ENCODE data around the gene SLC50A1.
A peak's percentile ranks its signal among the peaks of the same experiment; 100 is the strongest.
"Not testable (repeated sequence)": the region's sequence is repeated elsewhere in the genome, so short reads cannot be mapped to it uniquely, and the experiment has no call there.

Gene SLC50A1

GRCh38 chr1:155117610-155118009 lies 18.0 kb upstream of the SLC50A1 start:
- no peak for DNase-seq

DNA sequence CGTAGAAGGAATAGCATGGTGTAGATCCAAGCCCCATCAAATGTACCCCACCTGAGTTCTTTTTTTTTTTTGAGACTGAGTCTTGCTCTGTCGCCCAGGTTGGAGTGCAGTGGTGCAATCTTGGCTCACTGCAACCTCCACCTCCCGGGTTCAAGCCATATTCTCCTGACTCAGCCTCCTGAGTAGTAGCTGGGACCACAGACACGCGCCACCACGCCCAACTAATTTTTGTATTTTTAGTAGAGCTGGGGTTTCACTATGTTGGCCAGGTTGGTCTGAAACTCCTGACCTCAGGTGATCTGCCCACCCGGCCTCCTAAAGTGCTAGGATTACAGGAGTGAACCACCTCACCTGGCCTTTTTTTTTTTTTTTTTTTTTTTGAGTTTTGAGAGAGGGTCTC lies 17.6 kb upstream of the SLC50A1 start:
- not testable (repeated sequence) for DNase-seq

GRCh38 chr1:155120253-155120652 lies 15.4 kb upstream of the SLC50A1 start:
- no peak for DNase-seq

DNA sequence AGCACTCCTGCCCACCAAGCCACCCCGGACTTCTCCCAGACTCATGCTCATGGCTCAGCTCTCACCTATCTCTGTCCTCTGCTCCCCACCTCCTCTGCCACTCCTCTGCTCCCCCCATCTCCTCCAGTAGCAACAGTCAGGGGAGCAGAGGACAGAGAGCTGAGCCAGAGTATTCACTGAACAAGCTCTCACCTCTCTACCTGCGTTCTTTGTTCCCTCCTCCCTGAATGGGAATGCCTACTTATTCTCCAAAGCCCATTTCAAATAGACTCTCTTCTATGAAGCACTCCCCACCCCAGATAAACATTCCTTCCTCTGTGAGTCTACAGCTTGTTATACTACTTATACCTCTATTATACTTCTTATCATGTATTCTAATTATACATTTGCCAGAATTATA lies 14.4 kb upstream of the SLC50A1 start:
- DNase-seq, result no peak

DNA sequence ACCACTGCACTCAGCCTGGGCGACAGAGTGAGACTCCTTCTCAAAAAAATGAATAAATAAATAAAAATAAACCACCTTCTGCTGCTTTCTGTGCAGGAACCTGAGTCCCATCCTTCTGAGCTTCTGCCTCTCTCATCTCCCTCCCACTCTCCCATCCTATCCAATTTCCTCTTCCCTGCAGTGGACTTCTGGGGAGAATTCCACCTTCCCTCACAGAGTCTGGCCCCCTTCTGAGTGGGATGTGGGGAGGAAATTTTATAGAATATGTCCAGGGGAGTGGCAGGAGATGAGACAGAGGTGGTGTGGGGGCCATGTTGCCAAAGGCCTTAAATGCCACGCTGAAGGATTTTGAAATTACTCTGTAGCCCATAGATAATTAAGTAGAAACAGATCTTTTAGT lies 13.3 kb upstream of the SLC50A1 start:
- DNase-seq, result no peak

- no peak for DNase-seq
Measured at GRCh38 chr1:155123801-155124200, 11.9 kb upstream of the SLC50A1 start.

DNA sequence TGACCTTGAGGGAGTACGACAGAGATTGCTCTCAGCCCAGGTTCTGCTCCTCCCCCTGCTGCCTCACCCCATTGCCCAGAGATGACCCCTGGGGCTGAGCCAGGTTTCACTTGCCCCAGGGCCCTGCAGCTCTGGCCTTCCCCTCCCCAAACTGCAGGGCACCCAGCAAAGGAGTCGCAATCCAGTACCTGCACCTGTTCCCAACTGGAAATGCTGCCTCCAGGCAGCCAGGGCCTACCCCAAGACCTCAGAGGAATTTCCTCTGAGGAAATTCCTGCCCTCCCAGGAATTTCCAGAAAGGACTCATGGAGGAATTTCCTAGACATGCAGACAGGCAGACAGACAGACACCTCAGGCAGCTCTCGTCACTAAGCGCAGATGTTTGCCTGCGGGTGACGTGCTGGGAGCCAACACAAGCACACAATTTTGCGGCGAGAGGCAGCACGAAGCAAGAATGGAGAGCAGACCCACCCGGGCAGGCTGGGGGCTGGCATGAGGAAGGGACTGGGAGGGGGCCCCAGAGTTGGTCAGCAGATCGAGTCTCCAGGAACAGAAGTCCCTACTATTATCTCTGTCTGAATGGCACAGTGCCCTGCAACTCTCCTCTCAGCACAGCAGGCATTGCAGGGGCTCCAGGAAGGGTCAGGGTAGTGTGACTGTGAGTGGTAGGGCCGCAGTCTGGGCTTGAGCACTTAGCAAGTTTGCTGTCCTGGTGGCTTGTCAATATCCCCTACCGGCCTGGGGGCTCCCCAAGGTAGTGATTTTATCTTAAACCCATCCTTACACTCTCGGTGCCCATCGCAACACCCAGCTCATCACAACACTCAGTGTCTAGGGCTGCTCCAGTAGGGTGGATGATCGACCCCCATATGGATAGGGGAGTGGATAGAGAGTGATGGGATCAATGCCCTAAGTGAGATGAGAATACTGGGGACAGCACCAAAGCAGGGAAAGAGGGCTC lies 10.9 kb upstream of the SLC50A1 start:
- DNase-seq, result no peak

DNA sequence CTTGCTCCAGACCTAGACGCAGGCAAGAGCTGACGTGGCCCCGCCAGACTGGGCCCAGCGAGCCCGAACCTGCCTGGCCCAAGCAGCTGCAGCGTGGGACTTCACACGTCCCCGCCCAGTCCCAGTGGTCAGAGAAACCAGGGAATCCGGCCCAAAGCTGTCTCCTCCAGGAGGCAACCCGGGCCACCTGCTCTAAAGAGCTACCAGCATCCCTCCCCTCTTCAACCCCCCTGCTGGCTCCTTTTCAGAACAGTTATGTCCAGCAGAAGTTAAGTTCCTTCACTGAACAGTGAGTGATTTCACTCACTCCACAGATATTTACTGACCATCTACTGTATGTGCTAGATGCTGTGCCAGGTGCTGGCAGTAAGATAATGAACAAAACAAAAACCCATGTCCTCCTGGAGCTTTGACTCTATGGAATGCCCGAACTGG lies 10.1 kb upstream of the SLC50A1 start:
- DNase-seq, result no peak

- DNase-seq, result no peak
Measured at GRCh38 chr1:155125946-155126555, 9.6 kb upstream of the SLC50A1 start.

- DNase-seq, result peak; percentile 41
Measured at GRCh38 chr1:155126556-155127104, 9.0 kb upstream of the SLC50A1 start.

DNA sequence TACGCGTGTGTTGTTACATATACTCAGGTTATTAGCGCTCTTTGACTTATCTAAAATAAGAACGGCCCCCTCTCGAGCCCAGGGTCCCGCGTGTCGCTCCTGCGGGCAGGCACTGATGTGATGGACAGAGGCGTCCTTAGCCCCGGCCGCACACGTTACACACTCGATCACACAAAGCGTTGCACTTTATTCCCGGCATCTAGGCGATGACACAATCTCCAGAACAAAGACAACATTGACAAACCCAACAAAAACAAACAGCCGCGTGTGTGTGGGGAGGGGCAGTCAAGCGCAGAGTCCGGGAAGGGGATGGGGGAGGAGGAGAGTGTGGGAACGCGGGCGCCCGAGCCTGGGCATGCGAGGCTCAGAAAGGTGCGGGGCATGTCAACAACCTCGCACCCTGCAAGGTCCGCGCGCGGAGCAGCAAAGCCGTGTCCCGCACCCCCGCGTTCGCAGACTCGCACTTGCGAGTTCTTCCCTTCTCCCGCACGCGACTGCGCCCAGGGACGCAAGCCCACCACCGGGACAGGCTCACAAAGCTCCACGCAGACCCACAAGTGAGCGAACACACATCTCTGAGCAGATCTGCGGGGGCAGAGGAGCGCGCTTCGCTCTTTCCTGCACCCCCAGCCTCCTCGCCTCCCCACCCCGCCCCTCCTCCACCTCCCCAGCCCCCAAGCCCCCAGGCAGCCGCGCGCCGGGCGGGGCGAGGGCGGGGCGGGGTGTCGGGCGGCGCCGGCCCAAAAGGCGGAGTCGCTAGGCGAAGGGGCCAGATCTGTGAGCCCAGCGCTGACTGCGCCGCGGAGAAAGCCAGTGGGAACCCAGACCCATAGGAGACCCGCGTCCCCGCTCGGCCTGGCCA lies 8.3 kb upstream of the SLC50A1 start, which contains the start of gene EFNA1:
Gene EFNA1 (plus strand): TSS at position 772 of the 862 bp plus-strand sequence. CDS start 102 bp downstream, outside the sequence.
- DNase-seq, result peak; percentile 53

DNA sequence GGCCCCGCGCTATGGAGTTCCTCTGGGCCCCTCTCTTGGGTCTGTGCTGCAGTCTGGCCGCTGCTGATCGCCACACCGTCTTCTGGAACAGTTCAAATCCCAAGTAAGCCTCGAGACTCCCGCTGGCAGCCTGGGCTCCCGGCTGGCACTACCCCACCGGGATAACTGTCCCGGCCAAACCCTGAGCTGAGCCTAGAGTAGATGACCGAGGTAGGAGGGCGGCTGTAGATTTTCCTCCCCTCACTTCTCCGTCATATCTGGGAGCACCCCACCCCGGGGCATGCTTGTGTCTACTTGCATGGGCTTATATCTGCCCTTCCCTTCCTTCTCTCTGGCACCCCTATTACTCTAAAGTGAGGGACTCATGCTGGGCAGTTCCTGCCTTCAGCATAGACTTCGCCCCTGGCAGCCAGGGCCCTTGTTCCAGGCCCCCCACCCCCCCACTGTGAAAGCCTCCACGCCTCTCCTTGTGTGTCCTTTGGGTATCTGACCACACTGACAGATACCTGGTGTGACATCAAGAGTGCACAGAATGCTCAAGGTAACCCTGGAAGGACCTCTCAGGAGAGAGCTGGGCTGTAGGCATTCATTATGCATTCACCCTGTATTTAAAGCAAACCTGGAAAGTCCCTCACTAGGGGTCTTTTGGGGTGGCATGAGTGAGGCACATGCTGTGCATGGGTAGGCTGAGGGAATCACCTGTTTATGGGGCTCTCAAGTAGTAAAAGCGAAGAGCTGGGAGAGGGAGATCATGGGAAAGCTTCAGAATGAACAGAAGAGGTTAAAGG lies 7.5 kb upstream of the SLC50A1 start:
- DNase-seq, result no peak

GRCh38 chr1:155128755-155129473 lies 6.7 kb upstream of the SLC50A1 start:
- DNase-seq, result no peak

- DNase-seq, result no peak
Measured at GRCh38 chr1:155130272-155131006, 5.2 kb upstream of the SLC50A1 start.

- no peak for DNase-seq
Measured at GRCh38 chr1:155131285-155131684, 4.4 kb upstream of the SLC50A1 start.

GRCh38 chr1:155131856-155132255 lies 3.8 kb upstream of the SLC50A1 start:
- DNase-seq, result no peak

DNA sequence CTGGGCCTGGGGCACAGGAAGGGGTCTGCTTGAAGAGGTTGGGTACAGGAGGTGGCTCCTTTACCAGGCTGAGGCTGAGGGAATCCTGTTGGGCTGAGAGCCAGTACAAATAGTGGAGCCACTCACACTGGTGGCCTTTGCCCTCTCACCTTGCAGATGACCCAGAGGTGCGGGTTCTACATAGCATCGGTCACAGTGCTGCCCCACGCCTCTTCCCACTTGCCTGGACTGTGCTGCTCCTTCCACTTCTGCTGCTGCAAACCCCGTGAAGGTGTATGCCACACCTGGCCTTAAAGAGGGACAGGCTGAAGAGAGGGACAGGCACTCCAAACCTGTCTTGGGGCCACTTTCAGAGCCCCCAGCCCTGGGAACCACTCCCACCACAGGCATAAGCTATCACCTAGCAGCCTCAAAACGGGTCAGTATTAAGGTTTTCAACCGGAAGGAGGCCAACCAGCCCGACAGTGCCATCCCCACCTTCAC lies 1.8 kb upstream of the SLC50A1 start:
- no peak for DNase-seq

GRCh38 chr1:155134322-155134721 lies 1.3 kb upstream of the SLC50A1 start:
- no peak for DNase-seq

DNA sequence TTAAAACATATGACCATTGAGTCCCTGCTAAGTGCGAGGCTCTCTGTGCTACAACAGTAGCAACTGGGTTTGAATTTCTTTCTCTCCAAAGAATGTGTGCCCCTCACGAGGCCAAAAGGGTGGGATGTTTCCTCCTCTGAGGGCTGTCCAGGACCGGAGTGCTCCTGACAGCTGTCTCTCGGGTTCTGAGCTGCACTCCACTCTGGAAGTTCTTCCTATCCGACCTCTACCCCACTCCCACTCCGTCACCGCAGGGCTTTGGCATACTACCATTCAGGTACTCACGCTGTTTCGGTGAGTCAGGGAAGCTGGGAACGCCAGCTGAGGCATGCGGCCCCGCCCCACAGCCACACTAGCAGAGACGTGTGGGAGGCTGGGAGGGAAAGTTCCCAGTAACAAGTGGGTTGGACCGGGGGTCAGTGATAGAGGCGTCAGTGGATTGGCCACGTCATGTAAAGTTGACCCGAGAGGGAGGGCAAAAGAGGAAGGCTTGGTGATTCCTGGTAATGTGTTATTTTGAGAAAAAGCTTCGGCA lies 705 bp upstream of the SLC50A1 start:
- peak; percentile 59 for DNase-seq

DNA sequence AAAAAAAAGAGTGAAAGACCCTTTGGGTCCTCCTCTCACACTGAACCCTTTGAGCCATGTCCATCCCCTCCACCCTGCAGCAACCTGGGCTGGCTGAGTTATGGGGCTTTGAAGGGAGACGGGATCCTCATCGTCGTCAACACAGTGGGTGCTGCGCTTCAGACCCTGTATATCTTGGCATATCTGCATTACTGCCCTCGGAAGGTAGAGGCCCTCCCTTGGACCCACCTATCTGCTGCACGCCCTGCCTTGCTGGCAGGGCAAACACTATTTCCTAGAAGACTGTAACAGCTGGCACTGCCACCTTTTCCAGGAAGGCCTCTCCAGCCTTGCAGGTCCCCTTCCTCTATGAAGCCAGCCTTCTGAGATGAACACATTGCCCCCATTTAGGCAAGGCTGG lies 1.1 kb downstream of the SLC50A1 start:
- peak; percentile 22 for DNase-seq

Data from CD4-positive, alpha-beta T cell treated with Interleukin-21 for 1 hour (primary cell).